ENCODE results near the gene CCDC141.

The CCDC141 gene

GRCh38 chr2:178819147-178819875, 230.6 kb downstream of the CCDC141 start:
- DNase-seq = no peak

GRCh38 chr2:178811901-178812300, 238.0 kb downstream of the CCDC141 start:
- DNase-seq = no peak

GRCh38 chr2:178811045-178811444, 238.9 kb downstream of the CCDC141 start:
- no peak for DNase-seq

GRCh38 chr2:178810422-178810821, 239.5 kb downstream of the CCDC141 start:
- DNase-seq = no peak

GRCh38 chr2:178807227-178808008, 242.5 kb downstream of the CCDC141 start, which contains the start of gene TTN:
TSS of gene TTN (minus strand) at chr2:178807423. CDS start at chr2:178804642, 2,781 bp downstream.
- no peak for DNase-seq

- no peak for DNase-seq
These were observed 243.4 kb downstream of the CCDC141 start for GRCh38 chr2:178806543-178806942.

GRCh38 chr2:178805457-178805856, 244.5 kb downstream of the CCDC141 start:
- DNase-seq = no peak

- peak; percentile 22 for DNase-seq
These were observed 245.1 kb downstream of the CCDC141 start for GRCh38 chr2:178804791-178805190.

GRCh38 chr2:178800510-178800909, 249.4 kb downstream of the CCDC141 start:
- no peak for DNase-seq

- no peak for DNase-seq
These were observed 250.6 kb downstream of the CCDC141 start for GRCh38 chr2:178799305-178799704.

GRCh38 chr2:178796079-178796677, 253.8 kb downstream of the CCDC141 start:
- peak; percentile 9 for DNase-seq

- no peak for DNase-seq
These were observed 262.0 kb downstream of the CCDC141 start for GRCh38 chr2:178787934-178788333.

- no peak for DNase-seq
These were observed 262.8 kb downstream of the CCDC141 start for GRCh38 chr2:178787155-178787554.

GRCh38 chr2:178783889-178784288, 266.0 kb downstream of the CCDC141 start:
- no peak for DNase-seq

GRCh38 chr2:178782236-178782635, 267.7 kb downstream of the CCDC141 start:
- no peak for DNase-seq
